Heart left ventricle (tissue), 16 donors: Measurements from ENCODE around the gene ZSCAN5C. TPM values are rescaled to one million over a fixed set of nuclear protein-coding genes. Genes with fewer than 3 reads are reported as not detected.
"Not testable (repeated sequence)": the region's sequence is repeated elsewhere in the genome, so short reads cannot be mapped to it uniquely, and the experiment has no call there.

ENCODE experiments used
- ATAC-seq, 4 donors: fragments of 200-7000 bp; cut with Tn5 transposase; one replicate each; pipeline ENCODE4 v1.9.1; 2020 to 2022; ENCODE audit warnings: moderate library complexity in 4 of 4, mild to moderate bottlenecking in 3 of 4, moderate number of reproducible peaks in 1 of 4
- DNase-seq, 5 donors: peaks; one replicate each; pipeline ENCODE4 v3.0.0-alpha.2; 2020
- H3K27ac ChIP-seq, 12 donors: fragments of 200-600 bp; sonication (generic) in 4 of 12; one replicate each; pipeline versions ENCODE4 v1.5.0 to v1.8.0; 2016 to 2022; ENCODE audit warnings: mild to moderate bottlenecking in 2 of 12
- H3K27me3 ChIP-seq, 9 donors: fragments of 200-600 bp; sonication (generic) in 2 of 9; one replicate each; pipeline versions ENCODE4 v1.5.1 to v1.8.0; 2016 to 2022; ENCODE audit warnings: mild to moderate bottlenecking in 3 of 9
- H3K36me3 ChIP-seq, 9 donors: fragments of 200-600 bp; sonication (generic) in 2 of 9; one replicate each; pipeline versions ENCODE4 v1.5.0 to v1.8.0; 2018 to 2022; ENCODE audit warnings: mild to moderate bottlenecking in 2 of 9
- H3K4me1 ChIP-seq, 12 donors: fragments of 200-600 bp; sonication (generic) in 4 of 12; one replicate each; pipeline versions ENCODE4 v1.5.0 to v1.8.0; 2016 to 2022; ENCODE audit warnings: mild to moderate bottlenecking in 3 of 12
- H3K4me3 ChIP-seq, 12 donors: fragments of 200-600 bp; sonication (generic) in 4 of 12; one replicate each; pipeline versions ENCODE4 v1.5.0 to v1.8.0; 2017 to 2022; ENCODE audit warnings: mild to moderate bottlenecking in 9 of 12, moderate library complexity in 4 of 12
- H3K9me3 ChIP-seq, 12 donors: fragments of 200-600 bp; sonication (generic) in 4 of 12; one replicate each; pipeline versions ENCODE4 v1.5.0 to v1.8.0; 2016 to 2022; ENCODE audit warnings: mild to moderate bottlenecking in 1 of 12
- CTCF ChIP-seq, 12 donors: fragments of 200-600 bp; sonication (generic) in 4 of 12; IDR thresholded peaks; one replicate each; pipeline versions ENCODE4 v1.5.0 to v1.8.0; 2018 to 2022; ENCODE audit warnings: antibody characterized with exemption in 12 of 12, mild to moderate bottlenecking in 5 of 12
- POLR2A ChIP-seq, 2 donors: fragments of 450-650 bp; IDR thresholded peaks; one replicate each; pipeline ENCODE4 v1.6.1; 2017; ENCODE audit warnings: antibody characterized with exemption in 2 of 2, mild to moderate bottlenecking in 2 of 2, moderate library complexity in 2 of 2
- WGBS, 4 donors: extraction: QIAGEN DNeasy Blood & Tissue Kit in 2 of 4; methylation state at CpG; one replicate each; pipeline versions ENCODE4 v1.1.5 to v1.1.7; 2013 to 2018; 5-methylcytosine and 5-hydroxymethylcytosine counted together
- intact Hi-C, 10 donors: fragments of 100-400 bp; cut with DNase I; formaldehyde crosslinking; loops; one replicate each; pipeline versions ENCODE4 v1.11.1 to v1.14.2; 2022
- polyA plus RNA-seq, 2 donors: library from polyadenylated mRNA; stranded (reverse); fragments of 200-250 nt; gene quantifications; one replicate each; pipeline ENCODE4 v1.2.3, GENCODE V29; 2013
- total RNA-seq, 9 donors: library from RNA; depleted of rRNA in 2 of 9; stranded (reverse); fragments of >200 nt in 2 of 9; fragmentation: NEBNext Ultra II Directional in 3 of 9; extraction: Animal tissue kit (Norgen Biotek cat#: 25700) in 3 of 9; gene quantifications; one replicate each; pipeline versions ENCODE4 v1.1.0 to v1.2.4, GENCODE V29; 2016 to 2023
- donor health status: ischemic (EF 13 %, LVEDD 7.1; RV severe dilation, severe dysfunction).
- donor health status: healthy with polysubstance abuse.
- donor health status: DM: no; HTN: yes; CAD: no.
- donor health status: DM: no; HTN: no; CAD: no.
- donor health status: ischemic (EF 25% LVEDD 6.9; RV normal size, moderate dysfunction).
- donor health status: ischemic (EF 25% LVEDD 5.7; RV mildly dilated, moderate dysfunction).
- donor health status: healthy.
- donor health status: DM: yes; HTN: yes; CAD: no.
- donor health status: ischemic (EF 35%, LVEDD 5.7; RV mildly dilated, moderate dysfunction).
- donor health status: nonischemic (EF 11% LVEDD 7.7; RV severe dilation, severe dysfunction).
- donor health status: DM: yes; HTN: yes; CAD: no.
- donor health status: PGD.
- donor health status: ischemic (EF 29% LVEDD 5.4; RV normal size, mild dysfunction).
- donor health status: nonischemic (EF 23%, LVEDD 6.1; RV moderate dilation, normal function).

Gene ZSCAN5C
- total and polyA plus RNA-seq, 11 donors = not detected

- H3K4me3 ChIP-seq, H3K27ac ChIP-seq, DNase-seq, intact Hi-C loops, ATAC-seq, H3K9me3 ChIP-seq: not testable (repeated sequence)
- TF ChIP-seq CTCF (IDR thresholded peaks at IDR 0.05) = peak in 1 of 12 donors; percentile 8
- WGBS, 4 donors = 58 to 71% (median 62%) methylated on average over 9 of the region's 9 CpGs
- Histone ChIP-seq H3K4me1 (peaks cover 0 to 10% (median 6%) of the 10 kb centered on the region in 12 donors), H3K27me3 (peaks cover 0 to 13% (median 4%) of the 10 kb centered on the region in 9 donors), H3K36me3 (peaks cover 0 to 13% (median 0%) of the 10 kb centered on the region in 9 donors)
Observed at GRCh38 chr19:56221442-56221841, 19.4 kb downstream of the ZSCAN5C start.

GRCh38 chr19:56221851-56222250 lies 19.8 kb downstream of the ZSCAN5C start:
- peaks cover 0 to 13% (median 0%) of the 10 kb centered on the region in 9 donors for H3K36me3 ChIP-seq
- intact Hi-C loops = no loop called here
- H3K27me3 ChIP-seq = peaks cover 0 to 9% (median 4%) of the 10 kb centered on the region in 9 donors
- 87 to 92% (median 90%) methylated on average over 13 to 14 of the region's 14 CpGs for WGBS, 4 donors
- DNase-seq = no peak
- H3K4me3 ChIP-seq = no peak overlapping the region
- TF ChIP-seq CTCF (IDR thresholded peaks at IDR 0.05) (no peak), POLR2A (IDR thresholded peaks at IDR 0.05) (no peak)
- peaks cover 0 to 10% (median 6%) of the 10 kb centered on the region in 12 donors for H3K4me1 ChIP-seq
- ATAC-seq = no peak
- H3K9me3 ChIP-seq = no peaks in the 10 kb centered on the region
- no peak overlapping the region for H3K27ac ChIP-seq

- intact Hi-C loops = no loop called here
- Histone ChIP-seq H3K36me3 (peaks cover 0 to 13% (median 0%) of the 10 kb centered on the region in 9 donors), H3K9me3 (no peaks in the 10 kb centered on the region), H3K27me3 (peaks cover 0 to under 1% (median 0%) of the 10 kb centered on the region in 9 donors), H3K4me3 (no peak overlapping the region), H3K27ac (no peak overlapping the region), H3K4me1 (peaks cover 0 to under 1% (median 0%) of the 10 kb centered on the region in 12 donors)
- WGBS, 4 donors = 79 to 81% (median 80%) methylated on average over 6 of the region's 6 CpGs
- ATAC-seq (no peak), DNase-seq (no peak)
- TF ChIP-seq CTCF (IDR thresholded peaks at IDR 0.05) = no peak
- TF ChIP-seq POLR2A (IDR thresholded peaks at IDR 0.05) = no peak
Observed at GRCh38 chr19:56222901-56223300, 20.8 kb downstream of the ZSCAN5C start.

- 88 to 92% (median 89%) methylated on average over 9 of the region's 9 CpGs for WGBS, 4 donors
- peaks cover 0 to 13% (median 0%) of the 10 kb centered on the region in 9 donors for H3K36me3 ChIP-seq
- ATAC-seq = no peak
- DNase-seq = no peak
- H3K27me3 ChIP-seq = no peaks in the 10 kb centered on the region
- H3K4me3 ChIP-seq = no peak overlapping the region
- intact Hi-C loops = no loop called here
- H3K27ac ChIP-seq = no peak overlapping the region
- TF ChIP-seq CTCF (IDR thresholded peaks at IDR 0.05) = no peak
- no peak for TF ChIP-seq POLR2A (IDR thresholded peaks at IDR 0.05)
- H3K4me1 ChIP-seq = no peaks in the 10 kb centered on the region
- H3K9me3 ChIP-seq = no peaks in the 10 kb centered on the region
Observed at GRCh38 chr19:56223481-56223880, 21.4 kb downstream of the ZSCAN5C start.
